ENCODE measurements around the gene PRKN.

Gene PRKN

DNA sequence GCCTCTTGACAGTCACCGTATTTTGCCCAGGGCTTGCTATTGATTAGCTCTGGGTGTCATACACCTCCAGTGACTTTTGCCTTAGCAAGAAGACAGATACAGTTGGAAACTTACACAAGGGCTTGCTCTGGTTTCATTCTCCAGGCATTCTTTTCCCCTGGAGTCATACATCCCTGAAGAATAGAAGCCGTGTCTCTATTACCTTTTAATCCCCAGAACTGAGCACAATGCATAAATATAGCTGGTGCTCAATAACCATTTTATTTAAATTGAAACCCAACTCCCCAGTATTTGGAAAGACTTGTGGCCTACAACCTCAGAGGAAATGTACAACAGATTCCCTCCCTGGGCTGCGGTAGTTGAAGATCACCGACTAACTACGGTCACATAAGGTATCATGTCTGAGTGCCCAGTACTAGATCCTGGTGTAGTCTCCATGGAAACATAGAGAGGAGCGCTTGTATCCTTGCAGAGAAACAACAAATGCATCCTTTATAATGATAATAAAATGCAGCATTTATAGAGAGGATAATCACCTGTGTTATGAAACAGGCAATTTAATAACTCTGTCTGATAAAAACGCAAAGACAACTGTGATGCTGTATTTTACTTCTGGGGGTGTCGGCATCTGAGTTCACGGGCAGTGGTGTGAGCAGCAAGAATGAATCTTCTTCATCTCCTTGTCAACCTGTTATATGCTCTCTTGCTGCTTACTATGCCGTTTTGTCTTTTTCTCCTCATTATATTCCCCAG lies 1052.5 kb downstream of the PRKN start:
- DNase-seq = no peak

DNA sequence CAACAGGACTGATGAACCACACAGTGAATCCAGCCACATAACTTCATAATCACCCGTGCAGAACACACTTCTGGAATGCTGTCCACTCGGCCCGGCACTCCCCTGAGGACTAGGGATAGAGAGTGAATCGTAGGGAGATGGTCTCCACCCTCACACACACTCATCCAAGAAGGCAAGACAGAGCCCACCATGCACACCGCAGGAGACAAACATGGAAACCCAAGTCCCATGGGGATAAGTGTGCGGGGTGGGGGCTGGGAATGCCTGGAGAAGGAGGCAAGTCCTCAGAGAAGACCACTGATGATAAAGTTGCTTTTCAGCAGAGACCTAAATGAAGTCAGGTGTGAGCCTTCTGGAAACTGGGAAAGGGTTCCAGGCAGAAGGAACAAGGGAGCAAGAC lies 1054.5 kb downstream of the PRKN start:
- DNase-seq = no peak

DNA sequence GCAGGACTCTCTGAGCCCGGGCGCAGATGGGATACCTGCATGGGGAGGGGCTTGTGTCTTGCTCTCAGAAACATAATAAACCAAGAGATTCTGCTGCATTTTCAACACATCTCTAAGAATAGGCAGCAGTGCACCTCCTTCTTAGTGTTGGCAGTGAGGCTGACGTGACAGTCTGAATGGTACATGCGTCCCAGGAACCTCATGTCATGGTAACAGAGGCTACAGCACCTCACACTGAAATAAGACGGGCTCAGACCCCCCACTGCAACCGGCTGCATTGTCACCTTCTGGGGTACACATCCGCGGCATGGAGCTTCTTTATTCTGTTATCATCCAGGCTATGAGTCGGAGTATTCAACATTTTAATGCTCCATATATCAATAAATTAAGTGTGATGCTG lies 1056.4 kb downstream of the PRKN start:
- DNase-seq = no peak

DNA sequence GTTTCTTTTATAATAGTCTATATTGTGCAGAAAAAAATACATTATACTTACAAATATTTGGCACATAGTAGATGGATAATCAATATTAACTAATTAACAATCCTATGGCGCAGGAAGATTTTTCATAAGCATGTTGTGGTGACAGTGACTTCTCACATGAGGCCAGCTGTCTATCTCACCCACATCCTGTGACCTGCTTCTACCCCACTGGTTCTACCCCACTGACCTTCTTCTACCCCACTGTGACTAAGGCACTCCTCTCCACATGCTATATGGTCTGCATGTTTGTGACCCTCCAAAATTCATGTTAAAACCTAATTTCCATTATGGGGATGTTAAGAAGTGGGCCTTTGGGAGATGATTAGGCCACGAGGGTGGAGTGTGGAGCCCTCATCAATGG lies 1058.9 kb downstream of the PRKN start:
- no peak for DNase-seq

DNA sequence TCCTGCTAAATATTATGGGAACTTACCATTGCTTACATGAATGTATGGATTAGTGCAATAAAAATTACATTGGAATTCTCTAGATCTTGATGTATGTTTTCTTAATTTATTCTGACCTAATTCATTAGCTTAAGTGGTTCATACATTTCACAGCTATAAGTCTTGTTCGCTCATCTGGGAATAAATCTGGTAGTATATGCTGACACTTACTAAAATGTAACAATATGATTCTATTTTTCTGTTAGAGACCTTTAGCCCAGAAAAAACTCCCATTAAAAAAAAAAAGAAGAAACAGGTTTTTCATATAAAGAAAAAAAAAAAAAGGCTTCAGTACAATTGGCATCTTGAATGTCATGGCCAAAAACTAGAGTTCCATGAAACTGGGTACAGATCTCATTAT lies 1059.6 kb downstream of the PRKN start:
- no peak for DNase-seq

DNA sequence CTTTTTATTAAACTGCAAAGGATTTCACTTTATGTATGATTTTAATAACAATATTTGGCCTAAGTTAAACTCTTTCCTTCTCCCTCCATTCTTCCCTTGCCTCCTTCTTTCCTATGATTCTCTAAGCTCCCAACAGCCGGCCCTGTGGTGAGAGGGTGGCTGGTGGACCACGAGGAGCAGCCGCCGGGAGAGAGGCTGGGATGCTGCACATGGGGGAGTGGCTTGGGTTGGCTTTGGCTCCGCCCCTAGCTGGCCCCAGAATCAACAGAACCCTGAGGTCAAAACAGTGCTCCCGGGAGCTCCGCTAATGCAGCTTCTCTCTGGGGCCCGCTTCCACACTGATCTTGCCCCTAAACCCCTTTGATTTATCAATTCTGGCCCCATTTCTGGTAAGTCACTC lies 1063.9 kb downstream of the PRKN start:
- no peak for DNase-seq

DNA sequence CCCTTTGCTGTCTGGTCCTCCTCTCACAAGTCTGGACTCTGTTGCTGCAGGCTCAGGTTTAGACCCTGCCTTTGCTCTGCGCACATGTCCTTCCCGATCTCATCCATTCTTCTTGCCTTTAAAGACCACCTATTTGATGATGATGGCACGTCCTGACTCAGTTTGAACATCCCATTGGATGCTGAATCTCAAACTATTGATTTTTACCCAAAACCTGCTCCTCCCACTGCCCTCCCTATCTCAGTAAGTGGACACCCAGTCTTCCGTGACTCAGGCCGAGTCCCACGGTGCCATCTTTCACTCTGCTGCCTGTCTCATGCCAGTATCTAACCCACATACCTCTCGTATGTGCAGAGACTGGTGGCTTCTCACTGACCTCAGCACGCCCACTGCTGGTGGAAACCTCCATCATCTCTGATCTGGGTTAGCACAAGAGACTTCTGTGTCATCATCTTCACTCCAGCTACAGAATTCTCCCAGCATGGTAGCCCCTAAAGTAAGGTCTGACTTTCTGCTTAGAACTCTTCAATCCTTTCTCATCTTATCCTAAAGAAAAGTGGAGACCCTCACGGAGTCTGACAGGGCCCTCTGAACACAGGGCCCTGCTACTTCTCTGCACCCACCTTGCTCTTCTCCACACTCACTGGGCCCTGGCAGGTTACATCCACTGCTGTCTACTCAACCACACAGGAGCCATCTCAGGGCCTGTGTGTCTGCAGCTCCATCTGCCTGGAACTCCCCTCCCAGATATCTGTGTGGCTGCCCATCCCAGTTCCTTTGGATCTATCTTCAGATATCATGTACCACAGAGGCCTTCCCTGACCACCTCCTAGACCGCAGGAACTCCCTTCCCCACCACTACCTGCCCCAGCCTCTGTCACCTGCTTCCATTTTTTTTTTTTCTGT lies 1066.6 kb downstream of the PRKN start:
- DNase-seq = peak; percentile 33

DNA sequence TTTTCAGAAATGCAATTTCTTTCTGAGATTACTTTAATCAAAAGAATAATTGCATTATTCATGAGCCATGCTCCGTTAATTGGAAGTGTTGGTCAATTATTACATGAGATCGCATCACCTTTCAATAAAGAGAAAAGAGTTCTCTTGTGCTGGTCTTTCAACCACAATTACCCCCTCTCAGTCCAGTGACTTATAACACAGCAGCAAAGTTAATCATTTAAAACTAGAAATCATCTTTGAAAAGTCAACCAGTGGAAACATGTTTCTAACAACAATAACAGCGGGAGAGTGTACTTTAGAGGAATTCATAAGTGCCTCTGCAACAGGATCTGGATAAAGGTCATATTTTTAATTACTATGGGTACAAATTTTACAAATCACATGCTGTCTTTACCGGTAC lies 1069.4 kb downstream of the PRKN start:
- no peak for DNase-seq

DNA sequence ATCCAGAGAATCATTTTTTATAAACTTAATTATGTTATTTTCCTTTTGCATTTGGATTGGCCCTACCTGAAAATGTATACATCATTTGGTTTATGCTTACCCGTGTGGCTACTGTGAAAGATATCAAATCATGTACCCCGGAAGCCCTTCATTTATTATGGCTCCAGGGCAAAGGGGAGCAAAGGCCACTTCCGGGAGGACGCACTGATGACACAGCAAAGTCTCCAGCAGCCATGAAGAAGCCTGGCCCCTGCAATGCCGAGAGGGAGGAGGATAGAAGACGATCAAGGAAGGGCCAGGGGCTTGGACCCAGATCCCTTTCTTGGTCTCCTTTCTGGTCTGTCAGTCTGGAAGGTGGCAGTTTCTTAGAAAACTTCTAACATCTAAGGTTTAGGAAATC lies 1073.4 kb downstream of the PRKN start:
- no peak for DNase-seq

DNA sequence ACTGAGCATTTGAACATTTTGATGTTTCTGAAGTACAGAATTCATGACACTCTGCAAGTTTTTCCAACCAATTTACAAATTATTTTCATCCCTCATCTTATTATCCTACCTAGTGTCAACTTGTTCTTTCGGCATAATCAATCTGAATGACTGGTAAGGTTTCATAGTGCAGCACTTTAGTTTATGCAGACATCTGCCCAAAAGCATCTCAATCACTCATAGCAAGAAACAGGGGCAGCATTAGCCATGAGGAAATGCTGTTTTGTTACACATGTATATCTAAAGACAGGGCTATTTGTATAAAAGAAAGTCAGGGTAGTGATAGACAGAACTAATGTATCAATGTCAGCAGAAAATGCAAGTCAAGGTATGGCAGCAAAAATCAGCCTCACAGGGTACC lies 1075.6 kb downstream of the PRKN start:
- no peak for DNase-seq

DNA sequence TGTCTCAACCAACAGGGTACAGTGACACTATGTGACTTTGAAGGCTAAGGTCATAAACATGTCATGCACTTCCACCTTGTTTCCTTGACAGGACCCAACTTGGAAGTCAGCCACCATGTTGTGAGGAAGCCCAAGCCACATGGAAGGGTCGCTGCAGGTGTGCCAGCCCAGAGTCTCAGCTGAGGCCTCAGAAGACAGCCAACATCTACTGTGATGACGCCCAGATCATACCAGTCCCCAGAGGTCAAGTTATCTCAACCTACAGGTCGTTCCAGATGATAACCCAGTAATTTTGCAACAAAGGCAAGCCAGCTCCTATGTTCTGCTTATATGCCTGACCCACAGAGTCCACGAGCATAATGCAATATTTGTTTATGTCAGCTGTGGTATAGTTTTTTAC lies 1077.7 kb downstream of the PRKN start:
- no peak for DNase-seq

DNA sequence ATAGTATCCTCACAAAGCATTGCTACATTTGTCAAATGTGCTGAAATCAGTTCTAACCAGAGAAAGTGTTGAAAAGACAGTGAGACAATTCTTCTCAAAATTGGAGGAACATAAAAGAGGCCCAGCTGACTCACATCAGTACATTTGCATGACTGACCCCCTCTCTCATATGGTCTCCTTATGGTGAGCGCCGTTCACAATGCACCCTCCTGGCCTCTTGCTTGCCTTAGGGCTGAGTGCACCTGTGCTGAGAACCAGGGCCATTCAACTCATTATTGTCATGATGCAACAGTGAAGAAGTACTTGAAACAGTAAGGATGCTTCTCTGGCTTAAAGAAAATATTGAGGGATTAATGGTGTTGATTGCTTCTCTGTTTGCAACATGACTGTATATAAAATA lies 1078.5 kb downstream of the PRKN start:
- DNase-seq = no peak

DNA sequence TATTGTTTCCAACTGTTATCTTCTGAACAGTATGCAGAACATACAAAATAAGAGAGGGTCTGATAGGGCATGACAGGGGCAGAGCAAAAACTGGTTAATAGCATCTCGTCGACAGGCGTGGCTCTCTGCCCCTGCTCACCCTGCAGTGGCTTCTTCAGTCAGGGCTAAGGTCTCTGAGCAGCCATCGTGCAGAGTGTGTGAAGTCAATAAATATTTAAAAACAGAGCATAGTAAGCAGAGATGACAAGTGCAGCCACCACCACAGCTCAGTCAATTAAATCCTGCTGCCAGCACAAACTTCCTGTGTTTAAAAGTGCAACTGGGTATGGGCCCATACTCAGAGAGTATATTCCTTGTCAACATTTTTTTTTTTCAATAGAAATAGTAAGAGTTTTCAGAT lies 1080.3 kb downstream of the PRKN start:
- DNase-seq = no peak

DNA sequence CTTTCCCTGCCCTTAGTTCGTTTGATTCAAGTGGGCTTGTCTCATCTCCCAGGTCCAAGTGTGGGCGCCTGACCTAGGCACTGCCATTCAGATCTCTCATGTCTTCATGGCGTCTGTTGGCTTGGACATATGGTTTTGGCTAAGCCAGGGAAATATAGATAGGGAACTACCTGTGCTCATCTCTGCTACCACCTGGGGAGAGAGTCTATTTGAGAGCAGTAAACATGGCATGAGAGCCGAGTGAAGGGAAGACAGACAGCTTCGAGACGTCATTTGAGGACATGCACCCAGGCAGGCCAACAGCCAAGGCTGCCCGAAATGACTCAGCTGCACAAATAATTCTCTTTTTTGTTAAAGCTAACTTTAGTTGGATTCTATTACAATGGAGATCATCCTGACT lies 1083.0 kb downstream of the PRKN start:
- no peak for DNase-seq

DNA sequence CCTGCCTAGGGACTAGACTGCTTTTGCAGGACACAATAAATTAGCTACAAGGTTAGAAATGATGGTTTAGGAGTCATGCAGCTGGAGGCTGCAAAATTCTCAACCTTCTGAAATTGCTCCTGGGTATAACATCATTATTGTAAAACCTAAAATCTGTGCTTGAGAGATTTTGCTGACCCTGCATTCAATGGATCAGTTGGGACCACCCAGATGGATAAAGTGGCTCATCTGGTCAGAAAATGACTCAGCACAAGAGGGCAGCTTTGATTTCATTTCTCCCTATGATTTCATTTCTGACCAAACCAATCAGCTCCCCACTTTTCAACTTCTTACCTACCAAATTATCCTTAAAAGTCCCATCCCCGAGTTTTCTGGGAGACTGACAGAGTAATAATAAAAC lies 1086.4 kb downstream of the PRKN start:
- DNase-seq = no peak

DNA sequence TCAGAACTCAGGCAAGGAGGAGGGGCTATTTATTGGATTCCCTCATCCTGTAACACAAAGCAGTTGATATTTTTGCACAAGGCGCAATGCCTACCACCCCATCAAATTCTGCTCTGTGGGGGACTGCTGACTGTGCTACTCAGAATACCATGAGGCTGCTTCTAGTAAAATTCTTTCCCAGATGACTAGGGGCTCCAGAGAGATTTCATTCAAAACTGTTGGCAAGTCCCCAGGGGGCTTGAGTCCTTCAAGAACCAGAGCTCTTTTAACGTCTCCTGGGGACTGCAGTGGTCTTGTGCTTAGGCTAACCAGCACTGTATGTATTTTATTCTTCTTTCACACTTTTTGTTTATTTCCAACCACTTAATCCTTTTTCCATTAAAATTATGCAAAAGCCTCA lies 1087.8 kb downstream of the PRKN start:
- DNase-seq = no peak

DNA sequence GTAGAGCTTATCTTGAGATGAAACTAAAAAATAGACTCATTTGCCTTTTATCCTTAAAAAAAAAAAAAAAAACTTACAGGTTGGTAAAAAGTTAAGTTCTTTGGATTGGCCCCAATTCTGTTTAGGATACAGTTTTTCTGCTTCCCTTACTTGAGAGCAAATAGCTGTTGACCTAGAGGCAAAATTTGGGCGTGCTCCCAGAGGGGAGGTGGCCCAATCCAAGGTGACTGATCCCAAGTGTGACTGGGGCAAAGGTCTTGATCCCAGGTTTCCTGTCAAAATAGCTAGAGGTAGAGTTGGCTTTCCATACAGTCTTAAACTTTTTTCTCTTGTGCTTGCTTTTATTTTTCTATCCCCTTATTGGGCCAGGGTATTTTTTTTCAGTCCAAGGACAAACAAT lies 1089.9 kb downstream of the PRKN start:
- no peak for DNase-seq

DNA sequence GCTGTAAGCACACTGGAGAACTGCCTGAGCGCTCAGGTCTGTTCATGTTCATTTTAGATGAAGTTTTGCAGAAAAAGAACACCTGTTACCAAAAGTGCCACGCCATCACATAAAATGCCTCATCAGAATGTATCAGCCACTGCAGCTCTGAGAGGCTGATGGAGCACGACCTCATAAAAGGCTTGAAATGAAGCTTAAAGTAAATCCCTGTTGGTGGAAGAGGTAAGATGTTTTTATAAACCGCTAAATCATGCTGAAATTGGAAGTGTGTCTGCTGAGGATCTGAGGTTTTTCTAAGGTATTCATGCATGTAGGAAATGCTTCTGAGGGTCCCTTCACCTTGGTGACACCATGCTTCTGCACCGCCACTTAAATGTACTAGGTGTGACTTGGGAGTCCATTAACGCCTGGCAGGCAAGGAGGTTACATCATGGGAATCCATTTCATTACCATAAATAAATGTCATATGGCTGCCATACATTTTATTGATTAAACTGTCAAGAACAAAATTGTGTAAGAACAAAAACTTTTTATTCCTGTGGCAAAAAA lies 1090.6 kb downstream of the PRKN start:
- DNase-seq = no peak

DNA sequence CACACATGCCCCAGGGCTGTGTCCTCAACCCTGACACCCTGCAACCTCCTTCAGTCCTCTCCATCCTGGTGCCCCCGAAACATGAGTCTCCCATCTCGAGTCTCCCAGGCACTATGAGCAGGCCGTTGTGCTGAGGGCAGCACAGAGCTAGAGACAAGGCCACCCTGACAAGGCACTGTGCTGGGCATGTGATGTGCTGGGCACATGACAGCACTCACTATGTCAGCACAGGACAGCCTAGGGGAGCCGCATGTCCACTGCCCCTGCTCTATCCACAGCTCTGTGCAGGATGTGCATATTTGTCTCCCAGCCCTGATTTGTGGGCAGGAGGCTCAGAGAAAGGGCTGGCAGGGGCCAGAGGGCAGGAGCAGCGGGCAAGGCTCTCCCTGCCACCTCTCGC lies 1091.6 kb downstream of the PRKN start:
- DNase-seq = no peak

DNA sequence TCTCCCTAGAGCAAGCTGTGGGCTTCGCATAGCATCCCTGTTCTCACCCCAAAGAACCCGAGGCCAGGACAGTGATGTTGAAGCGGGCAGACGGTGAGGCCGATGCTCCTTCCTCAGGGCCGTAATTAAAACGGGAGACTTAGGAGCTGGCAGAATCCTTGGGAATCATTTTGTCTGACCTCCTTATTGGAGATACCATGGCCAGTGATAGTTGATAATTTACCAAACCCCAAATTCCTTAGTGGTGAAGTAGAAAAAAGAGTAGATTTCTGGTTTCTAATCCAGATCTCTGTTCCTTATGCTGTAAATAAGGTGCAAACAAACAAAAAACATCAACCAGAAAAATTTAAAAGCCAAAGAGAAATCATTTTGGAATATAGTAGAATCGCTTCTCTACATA lies 1092.7 kb downstream of the PRKN start:
- no peak for DNase-seq

DNA sequence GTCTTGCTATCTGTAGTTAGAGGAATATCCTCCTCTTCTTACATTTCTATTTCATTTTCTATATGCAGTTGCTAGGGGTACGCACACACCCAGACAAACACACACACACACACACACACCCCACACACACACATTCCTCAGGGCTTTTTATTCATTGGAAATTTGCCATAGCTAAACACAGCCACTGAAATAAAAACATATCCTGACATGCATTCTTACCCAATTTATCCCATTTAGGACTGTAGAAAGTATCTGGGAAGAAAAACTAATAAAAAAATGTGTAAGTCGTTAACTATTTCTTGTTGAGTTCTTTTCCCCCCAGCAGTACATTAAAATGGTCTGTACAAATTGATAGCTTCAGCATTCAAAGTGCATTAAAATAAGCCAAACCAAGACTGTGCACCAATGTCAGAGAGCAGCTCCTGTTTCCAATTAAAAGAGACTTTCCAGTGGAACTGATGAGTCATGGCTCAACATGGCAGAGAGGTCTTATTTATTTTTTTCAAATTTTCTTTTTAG lies 1095.8 kb downstream of the PRKN start:
- no peak for DNase-seq

DNA sequence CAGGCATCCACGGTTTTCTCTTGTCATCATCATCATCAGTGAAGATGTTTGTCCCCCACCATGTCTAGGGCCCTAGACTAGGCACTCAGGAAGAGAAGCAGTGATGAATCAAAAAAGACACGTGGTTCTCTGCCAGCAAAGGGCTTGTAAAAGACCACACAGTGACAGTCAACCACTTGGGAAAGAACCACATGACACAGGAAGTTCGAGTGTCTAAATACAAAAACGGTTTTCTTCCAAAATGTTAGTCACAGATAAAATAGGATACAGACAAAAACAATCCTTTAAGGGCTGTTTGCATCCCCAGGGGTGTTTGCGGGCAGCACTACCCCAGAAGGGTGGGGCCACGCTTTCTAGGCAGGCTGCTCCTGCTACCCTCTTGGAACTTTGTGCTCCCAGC lies 1096.9 kb downstream of the PRKN start:
- no peak for DNase-seq

DNA sequence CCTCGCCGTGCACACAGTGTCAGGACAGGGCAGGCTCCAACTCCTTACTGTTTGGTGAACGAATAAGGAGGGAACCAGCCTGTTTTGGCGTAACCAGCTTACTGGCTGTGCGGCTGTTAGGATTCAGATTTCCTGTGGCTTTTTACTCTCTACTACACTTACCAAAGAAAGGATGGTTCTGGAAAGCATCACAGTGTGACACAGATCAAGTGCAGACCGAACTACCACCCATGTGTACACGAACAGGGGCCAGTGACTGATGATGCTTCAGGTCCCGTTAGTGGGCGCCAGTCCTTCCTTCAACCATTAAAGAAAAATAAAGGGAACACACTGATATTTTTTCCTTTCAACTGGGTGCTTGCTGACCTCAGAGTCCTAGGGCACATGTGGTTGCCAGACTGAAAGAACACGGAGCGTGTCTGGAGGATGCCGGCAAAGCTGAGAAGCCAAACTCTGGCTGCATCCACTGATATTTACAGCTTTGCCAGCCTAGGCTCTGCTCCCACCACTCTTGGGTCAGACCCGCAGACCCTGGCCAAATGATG lies 1101.4 kb downstream of the PRKN start:
- DNase-seq = no peak

DNA sequence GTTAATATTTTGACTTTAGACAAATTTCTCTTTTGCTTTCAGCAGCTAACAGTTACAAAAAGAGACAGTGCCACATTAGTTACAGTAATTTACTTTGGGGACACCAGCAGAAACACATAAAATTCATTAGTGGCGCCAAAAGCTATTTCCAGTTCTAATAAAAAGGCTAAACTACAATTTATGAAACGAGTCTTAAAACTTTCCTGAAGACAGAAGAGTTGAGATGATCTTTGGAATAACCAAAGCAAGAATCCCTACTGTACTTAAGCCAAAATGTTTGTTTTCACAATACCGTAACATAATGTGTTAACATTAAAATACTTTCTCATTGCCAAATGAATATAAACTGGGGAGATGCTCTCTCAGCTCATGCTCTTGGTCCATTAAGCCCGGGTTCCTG lies 1103.5 kb downstream of the PRKN start:
- DNase-seq = no peak
